Hindlimb muscle (tissue), 1 donor: Measurements from ENCODE around the gene MAP3K9. TPM values are rescaled to one million over a fixed set of nuclear protein-coding genes. Genes with fewer than 3 reads are reported as not detected.
"Not testable (repeated sequence)": the region's sequence is repeated elsewhere in the genome, so short reads cannot be mapped to it uniquely, and the experiment has no call there.

ENCODE experiments used
- DNase-seq: peaks from one replicate; pipeline ENCODE4 v3.0.0-alpha.2; 2013
- polyA plus RNA-seq: library from polyadenylated mRNA; unstranded; fragments of 120-200 nt; gene quantifications from one replicate; pipeline ENCODE4 v1.2.1, GENCODE V29; 2013; ENCODE audit not compliant: insufficient read length

Gene MAP3K9
- polyA plus RNA-seq, 1 donor = 0.19 TPM

DNA sequence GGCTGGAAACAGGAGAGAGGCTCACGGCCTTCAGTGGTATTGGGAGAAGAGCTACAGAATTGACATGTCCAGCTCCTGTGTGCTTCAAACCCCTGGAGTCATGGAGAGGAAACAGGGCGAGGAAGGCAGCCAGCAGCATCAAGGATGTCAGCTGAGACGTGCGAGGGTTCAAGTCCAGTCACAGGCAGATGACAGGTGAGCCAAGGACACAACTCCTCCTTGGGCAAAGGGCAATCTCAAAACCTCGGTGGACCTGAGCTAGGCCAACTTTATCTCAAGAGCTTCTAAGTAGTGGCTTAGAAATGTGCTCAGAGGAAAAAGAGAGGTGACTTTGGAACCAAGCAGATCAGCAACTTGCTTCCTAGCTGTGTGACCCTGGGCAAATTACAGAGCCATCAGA lies 86.0 kb downstream of the MAP3K9 start:
- DNase-seq = no peak

DNA sequence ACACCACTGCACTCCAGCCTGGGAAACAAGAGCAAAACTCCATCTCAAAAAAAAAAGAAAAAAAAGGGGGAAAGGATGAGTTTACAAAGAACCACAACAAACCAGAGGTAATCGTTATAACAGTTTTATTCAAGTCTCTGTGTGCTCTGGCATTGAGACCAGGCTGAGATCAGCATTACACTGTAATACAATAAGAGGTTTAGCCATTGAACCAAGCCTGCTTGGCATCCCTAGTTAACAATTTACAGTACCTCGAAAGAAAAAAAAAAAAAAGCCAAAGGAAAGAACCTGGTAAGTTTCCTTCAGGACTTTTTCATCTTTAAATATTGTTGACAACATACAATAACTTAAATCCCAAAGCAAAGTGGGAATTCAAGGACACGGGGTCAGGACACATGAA lies 86.9 kb downstream of the MAP3K9 start:
- no peak for DNase-seq

DNA sequence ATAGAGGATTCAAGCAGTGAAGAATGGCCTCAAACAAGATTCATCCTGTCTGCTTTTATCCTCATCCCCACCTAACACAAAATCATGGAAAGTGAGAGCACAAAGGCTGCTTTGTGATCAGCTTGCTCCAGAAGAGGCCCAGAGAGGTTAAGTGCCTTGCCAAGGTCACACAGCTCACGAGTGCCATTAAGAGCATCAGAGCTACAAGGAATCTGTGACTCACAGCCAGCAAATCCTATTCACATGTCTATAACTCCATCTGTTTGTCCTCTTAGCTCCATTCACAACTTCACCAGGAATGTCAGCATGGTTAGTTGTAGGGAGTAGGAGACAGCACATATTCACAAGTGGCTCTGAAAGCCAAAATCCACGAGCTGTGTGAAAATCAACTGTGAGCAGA lies 87.8 kb downstream of the MAP3K9 start:
- no peak for DNase-seq

DNA sequence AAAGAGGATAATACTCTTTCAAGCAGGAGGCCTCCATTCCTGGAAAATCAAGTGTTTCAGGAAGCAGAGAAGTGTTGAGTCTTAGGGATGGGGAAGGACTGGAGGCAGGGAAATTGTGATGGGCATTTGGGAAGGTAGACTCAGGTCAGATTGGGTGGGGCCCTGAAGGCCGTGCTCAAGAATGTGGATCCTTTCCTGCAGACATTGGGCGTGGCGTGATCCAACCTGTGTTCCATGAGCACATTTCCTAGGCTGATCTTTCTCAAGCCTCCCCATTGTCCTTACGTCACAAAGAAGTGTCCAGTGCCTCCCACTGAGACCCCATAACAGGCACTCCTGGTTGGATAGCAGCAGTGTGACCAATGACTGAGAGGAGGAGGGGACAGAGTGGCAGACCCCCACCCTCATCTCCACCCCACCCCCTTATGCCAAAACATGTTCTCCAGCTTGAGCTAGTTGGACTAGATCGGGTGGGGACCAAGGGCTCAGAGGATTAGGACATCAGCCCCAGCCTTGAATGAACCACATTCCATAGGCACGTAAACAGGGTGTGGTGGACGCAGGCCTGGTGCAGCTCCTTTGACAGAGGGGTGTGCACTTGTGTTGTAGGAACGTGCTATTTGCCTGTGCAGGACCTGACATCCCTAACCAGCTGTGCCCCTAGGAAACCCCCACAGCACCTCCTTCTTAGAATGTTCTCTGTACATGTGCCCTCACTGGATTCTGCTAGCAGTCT lies 90.8 kb downstream of the MAP3K9 start:
- no peak for DNase-seq

GRCh38 chr14:70716958-70717357 lies 92.4 kb downstream of the MAP3K9 start:
- DNase-seq = no peak

DNA sequence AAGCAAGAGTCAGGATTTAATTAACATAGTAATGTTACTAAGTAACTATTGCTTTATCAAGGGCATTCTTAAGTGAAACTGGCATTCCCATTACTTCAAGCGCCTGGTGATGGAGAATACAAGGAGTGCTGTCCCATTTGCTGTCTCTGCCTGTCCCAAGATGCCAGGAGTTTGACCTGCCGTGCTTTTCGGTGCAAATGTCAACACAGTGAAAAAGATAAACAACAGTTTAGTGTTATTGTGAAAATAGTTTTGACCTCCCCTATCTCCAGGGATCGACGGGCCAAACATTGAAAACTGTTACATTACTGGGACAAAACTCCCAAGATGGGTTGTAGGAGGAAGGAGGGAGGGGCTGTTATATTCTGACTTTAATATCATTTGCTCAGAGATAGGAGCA lies 92.8 kb downstream of the MAP3K9 start:
- no peak for DNase-seq

DNA sequence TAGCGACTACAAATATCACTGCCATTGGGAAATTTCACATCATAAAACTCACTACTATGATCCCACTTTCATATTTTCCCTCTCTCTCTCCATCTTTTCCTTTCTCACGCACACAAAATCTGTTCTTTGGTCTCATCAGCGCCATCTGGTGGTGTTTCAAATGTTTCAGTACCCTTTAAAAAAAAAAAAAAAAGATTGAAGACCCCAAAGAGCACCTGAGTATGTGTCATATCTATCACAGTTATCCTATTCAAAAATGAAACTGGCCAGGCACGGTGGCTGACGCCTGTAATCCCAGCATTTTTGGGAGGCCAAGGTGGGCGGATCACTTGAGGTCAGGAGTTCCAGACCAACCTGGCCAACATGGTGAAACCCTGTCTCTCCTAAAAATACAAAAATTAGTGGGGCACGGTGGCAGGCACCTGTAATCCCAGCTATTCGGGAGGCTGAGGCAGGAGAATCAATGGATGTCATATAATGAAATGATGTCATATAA lies 95.2 kb downstream of the MAP3K9 start:
- DNase-seq = peak; percentile 48

- DNase-seq = no peak
Observed at GRCh38 chr14:70713511-70713916, 95.8 kb downstream of the MAP3K9 start.

GRCh38 chr14:70713096-70713495 lies 96.2 kb downstream of the MAP3K9 start:
- DNase-seq = no peak

GRCh38 chr14:70711451-70711850 lies 97.9 kb downstream of the MAP3K9 start:
- DNase-seq = no peak

- no peak for DNase-seq
Observed at GRCh38 chr14:70709726-70710382, 99.5 kb downstream of the MAP3K9 start.

GRCh38 chr14:70708717-70709570 lies 100.4 kb downstream of the MAP3K9 start:
- no peak for DNase-seq

GRCh38 chr14:70707138-70708038 lies 101.9 kb downstream of the MAP3K9 start:
- DNase-seq = no peak

GRCh38 chr14:70706177-70706576 lies 103.1 kb downstream of the MAP3K9 start:
- no peak for DNase-seq

DNA sequence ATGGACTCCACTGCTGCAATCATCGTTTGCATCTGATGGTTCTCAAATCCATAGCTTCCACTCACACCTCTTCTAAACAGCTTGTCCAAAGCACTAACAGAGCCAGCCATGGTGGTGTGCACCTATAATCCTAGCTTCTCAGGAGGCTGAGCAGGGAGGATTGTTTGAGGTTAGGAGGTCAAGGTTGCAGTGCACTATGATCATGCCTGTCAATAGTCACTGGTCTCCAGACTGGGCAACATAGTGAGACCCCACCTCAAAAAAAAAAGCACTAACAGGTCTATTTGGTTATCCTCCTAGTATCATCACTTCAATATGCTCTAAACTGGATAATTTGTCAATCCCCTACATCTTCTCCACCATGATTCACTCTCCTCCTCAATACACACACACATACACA lies 104.4 kb downstream of the MAP3K9 start:
- no peak for DNase-seq

DNA sequence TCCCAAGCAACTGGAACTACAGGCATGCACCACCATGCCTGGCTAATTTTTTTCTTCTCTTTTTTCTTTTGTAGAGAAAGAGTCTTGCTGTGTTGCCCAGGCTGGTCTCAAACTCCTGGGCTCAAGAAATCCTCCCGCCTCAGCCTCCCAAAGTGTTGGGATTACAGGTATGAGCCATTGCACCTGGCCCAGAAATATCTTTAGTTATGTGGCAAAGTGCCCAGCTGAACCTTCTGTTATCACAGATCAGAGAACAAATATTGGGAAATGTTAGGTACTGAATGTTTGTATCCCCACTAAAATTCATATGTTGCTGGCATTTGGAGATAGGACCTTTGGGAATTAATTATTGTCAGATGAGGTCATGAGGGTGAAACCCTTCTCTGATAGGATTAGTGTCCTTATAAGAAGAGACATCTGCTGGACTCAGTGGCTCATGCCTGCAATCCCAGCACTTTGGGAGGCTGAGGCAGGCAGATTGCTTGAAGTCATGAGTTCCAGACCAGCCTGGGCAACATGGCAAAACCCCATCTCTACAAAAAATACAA lies 105.6 kb downstream of the MAP3K9 start:
- DNase-seq = not testable (repeated sequence)

- no peak for DNase-seq
Observed at GRCh38 chr14:70702161-70702560, 107.2 kb downstream of the MAP3K9 start.

DNA sequence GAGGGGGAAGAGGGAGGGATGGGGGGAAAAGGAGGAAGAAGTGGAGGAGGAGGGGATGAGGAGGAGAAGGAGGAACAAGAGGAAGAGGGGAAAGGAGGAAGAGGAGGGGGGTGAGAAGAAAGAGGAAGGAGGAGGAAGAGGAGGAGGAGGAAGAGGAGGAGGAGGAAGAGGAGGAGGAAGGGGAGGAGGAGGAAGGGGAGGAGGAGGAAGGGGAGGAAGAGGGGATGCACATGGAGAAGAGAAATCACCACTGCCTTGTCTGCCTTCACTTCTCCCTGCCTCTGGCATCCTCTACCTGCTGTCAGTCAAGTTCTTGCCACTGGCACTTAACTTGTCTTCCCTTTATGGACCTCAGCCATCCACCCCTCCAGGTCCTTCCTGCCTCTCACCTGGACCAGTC lies 107.7 kb downstream of the MAP3K9 start:
- DNase-seq = no peak

GRCh38 chr14:70700955-70701585 lies 108.2 kb downstream of the MAP3K9 start:
- no peak for DNase-seq

GRCh38 chr14:70699646-70700045 lies 109.7 kb downstream of the MAP3K9 start:
- DNase-seq = no peak

- no peak for DNase-seq
Observed at GRCh38 chr14:70698288-70698687, 111.0 kb downstream of the MAP3K9 start.
